ENCODE results near the gene HIVEP2.

The HIVEP2 gene

DNA sequence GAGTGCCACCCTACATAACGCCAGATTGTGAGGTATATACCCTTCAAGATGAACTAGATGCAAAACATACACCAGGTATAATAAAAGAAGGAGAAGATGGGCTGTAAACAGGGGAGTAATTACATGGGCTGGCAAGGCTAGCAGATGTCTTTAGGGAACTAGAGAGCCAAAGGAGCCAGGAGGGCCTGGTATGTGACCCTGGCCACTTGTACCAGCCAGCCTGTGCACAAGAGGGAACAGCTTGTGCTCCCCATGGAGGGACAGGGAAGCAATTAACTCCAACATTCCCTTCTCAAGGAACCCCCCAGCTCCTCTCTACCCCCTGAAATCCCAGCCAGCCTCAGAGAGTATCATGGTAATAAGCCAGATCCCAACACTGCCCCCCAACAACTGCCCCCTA, 139.9 kb downstream of the HIVEP2 start:
- no peak for DNase-seq (ENCODE audit: low read depth)
- H3K9ac ChIP-seq (ENCODE audit: low read length), result no peak overlapping the region
- H3K4me1 ChIP-seq (ENCODE audit: control insufficient read depth, insufficient read depth, low read length), result peaks cover 30% of the 10 kb centered on the region
- H3K27me3 ChIP-seq (replicated peaks; ENCODE audit: control insufficient read depth, insufficient read depth, low read length), result no peaks in the 10 kb centered on the region
- H3K36me3 ChIP-seq (ENCODE audit: control insufficient read depth, insufficient read depth, low read length, severe bottlenecking), result no peaks in the 10 kb centered on the region
- H3K4me3 ChIP-seq (ENCODE audit: low read length), result no peak overlapping the region
- no peaks in the 10 kb centered on the region for H3K9me3 ChIP-seq (ENCODE audit: control insufficient read depth, low read length)

DNA sequence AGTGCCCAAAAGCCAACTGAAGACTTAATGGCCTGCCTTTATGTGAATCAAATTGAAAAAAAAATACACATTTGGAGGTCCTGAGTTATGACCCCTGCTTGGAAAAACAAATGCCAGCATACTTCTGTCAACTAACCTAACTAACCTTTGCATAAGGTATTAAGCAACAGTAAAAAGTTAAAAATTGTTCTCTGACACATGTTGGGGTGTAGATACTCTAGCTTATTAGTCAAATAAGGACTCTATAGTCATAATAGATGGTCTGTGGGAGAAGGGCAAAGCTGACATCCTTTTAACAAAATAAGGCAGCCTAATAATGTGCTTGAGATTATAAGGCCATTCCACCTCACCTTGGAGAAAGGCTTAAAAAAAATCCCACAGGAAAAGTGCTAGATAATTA, 140.5 kb downstream of the HIVEP2 start:
- no peaks in the 10 kb centered on the region for H3K36me3 ChIP-seq (ENCODE audit: control insufficient read depth, insufficient read depth, low read length, severe bottlenecking)
- no peak overlapping the region for H3K4me3 ChIP-seq (ENCODE audit: low read length)
- peaks cover 31% of the 10 kb centered on the region for H3K4me1 ChIP-seq (ENCODE audit: control insufficient read depth, insufficient read depth, low read length)
- no peak for DNase-seq (ENCODE audit: low read depth)
- H3K27me3 ChIP-seq (replicated peaks; ENCODE audit: control insufficient read depth, insufficient read depth, low read length), result no peaks in the 10 kb centered on the region
- no peaks in the 10 kb centered on the region for H3K9me3 ChIP-seq (ENCODE audit: control insufficient read depth, low read length)
- no peak overlapping the region for H3K9ac ChIP-seq (ENCODE audit: low read length)

GRCh38 chr6:142803495-142804058, 141.4 kb downstream of the HIVEP2 start:
- H3K4me1 ChIP-seq (ENCODE audit: control insufficient read depth, insufficient read depth, low read length), result peaks cover 31% of the 10 kb centered on the region
- H3K9ac ChIP-seq (ENCODE audit: low read length), result no peak overlapping the region
- no peak for DNase-seq (ENCODE audit: low read depth)
- H3K9me3 ChIP-seq (ENCODE audit: control insufficient read depth, low read length), result no peaks in the 10 kb centered on the region
- H3K27me3 ChIP-seq (replicated peaks; ENCODE audit: control insufficient read depth, insufficient read depth, low read length), result no peaks in the 10 kb centered on the region
- H3K36me3 ChIP-seq (ENCODE audit: control insufficient read depth, insufficient read depth, low read length, severe bottlenecking), result no peaks in the 10 kb centered on the region
- no peak overlapping the region for H3K4me3 ChIP-seq (ENCODE audit: low read length)

- Histone ChIP-seq H3K4me1 (ENCODE audit: control insufficient read depth, insufficient read depth, low read length) (peaks cover 31% of the 10 kb centered on the region), H3K27me3 (replicated peaks; ENCODE audit: control insufficient read depth, insufficient read depth, low read length) (no peaks in the 10 kb centered on the region), H3K4me3 (ENCODE audit: low read length) (no peak overlapping the region), H3K9me3 (ENCODE audit: control insufficient read depth, low read length) (no peaks in the 10 kb centered on the region), H3K9ac (ENCODE audit: low read length) (no peak overlapping the region), H3K36me3 (ENCODE audit: control insufficient read depth, insufficient read depth, low read length, severe bottlenecking) (no peaks in the 10 kb centered on the region)
- peak; percentile 33 for DNase-seq (ENCODE audit: low read depth)
These were observed 141.9 kb downstream of the HIVEP2 start for GRCh38 chr6:142803032-142803431.

DNA sequence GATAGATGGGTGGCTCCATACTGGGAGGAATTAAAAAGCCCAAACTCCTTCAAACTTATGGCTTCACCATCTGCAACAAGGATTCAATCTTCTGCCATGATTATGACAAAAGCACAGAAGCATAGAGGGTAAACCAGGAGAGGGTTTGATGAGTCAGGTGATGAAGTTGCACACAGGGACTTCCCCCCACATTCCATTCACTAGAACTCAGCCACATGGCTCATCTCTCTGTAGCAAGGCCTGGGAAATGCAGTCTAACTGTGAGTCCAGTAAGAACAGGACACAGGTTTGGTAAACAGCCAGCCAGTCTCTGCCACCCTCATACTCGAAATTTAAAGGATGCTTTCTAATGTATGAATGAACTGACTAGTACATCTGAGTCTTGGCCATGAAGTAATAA, 142.9 kb downstream of the HIVEP2 start:
- H3K27me3 ChIP-seq (replicated peaks; ENCODE audit: control insufficient read depth, insufficient read depth, low read length), result no peaks in the 10 kb centered on the region
- H3K9ac ChIP-seq (ENCODE audit: low read length), result no peak overlapping the region
- H3K4me3 ChIP-seq (ENCODE audit: low read length), result no peak overlapping the region
- H3K9me3 ChIP-seq (ENCODE audit: control insufficient read depth, low read length), result no peaks in the 10 kb centered on the region
- H3K4me1 ChIP-seq (ENCODE audit: control insufficient read depth, insufficient read depth, low read length), result peaks cover 34% of the 10 kb centered on the region
- peak; percentile 85 for DNase-seq (ENCODE audit: low read depth)
- no peaks in the 10 kb centered on the region for H3K36me3 ChIP-seq (ENCODE audit: control insufficient read depth, insufficient read depth, low read length, severe bottlenecking)

DNA sequence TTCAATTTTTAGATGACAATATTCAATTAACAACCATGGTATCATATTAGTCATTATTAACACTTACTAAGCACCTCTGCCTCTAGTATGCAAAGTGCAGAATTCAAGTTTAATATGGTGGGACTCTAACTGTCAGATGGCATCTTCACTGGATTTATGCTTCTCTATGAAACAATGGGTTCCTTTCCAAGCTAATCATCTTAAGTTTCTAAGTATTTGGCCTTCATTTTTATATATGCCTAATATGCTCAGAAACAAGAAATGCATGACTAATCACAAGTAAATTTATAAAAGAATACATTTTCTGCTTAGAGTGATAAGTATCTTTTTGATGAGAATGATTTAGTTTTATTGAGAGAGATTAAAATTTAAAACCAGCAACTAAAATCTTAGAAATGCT, 144.7 kb downstream of the HIVEP2 start:
- Histone ChIP-seq H3K4me3 (ENCODE audit: low read length) (no peak overlapping the region), H3K9me3 (ENCODE audit: control insufficient read depth, low read length) (no peaks in the 10 kb centered on the region), H3K9ac (ENCODE audit: low read length) (no peak overlapping the region), H3K27me3 (replicated peaks; ENCODE audit: control insufficient read depth, insufficient read depth, low read length) (no peaks in the 10 kb centered on the region), H3K36me3 (ENCODE audit: control insufficient read depth, insufficient read depth, low read length, severe bottlenecking) (no peaks in the 10 kb centered on the region), H3K4me1 (ENCODE audit: control insufficient read depth, insufficient read depth, low read length) (peaks cover 46% of the 10 kb centered on the region)
- DNase-seq (ENCODE audit: low read depth), result no peak

DNA sequence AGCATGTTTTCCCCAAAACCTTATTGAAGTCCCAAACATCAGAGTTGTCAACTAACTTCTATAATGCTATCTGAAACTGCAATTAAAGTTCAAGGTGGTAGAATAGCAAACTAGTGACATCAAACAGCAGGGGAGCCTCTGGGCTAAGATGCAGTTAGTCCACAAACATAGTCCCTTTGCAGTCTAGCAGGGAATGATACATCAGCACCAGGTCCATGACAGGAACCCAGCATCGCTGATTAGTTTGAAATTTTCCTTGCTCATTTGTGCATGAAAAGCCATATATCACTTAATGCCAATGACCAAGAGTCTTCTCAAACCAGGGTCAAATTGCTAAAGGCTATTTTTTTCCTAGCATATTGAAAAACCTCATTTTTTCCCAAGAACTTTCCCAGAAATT, 145.3 kb downstream of the HIVEP2 start:
- no peak for DNase-seq (ENCODE audit: low read depth)
- H3K9me3 ChIP-seq (ENCODE audit: control insufficient read depth, low read length), result no peaks in the 10 kb centered on the region
- no peaks in the 10 kb centered on the region for H3K36me3 ChIP-seq (ENCODE audit: control insufficient read depth, insufficient read depth, low read length, severe bottlenecking)
- peaks cover 43% of the 10 kb centered on the region for H3K4me1 ChIP-seq (ENCODE audit: control insufficient read depth, insufficient read depth, low read length)
- H3K4me3 ChIP-seq (ENCODE audit: low read length), result no peak overlapping the region
- no peak overlapping the region for H3K9ac ChIP-seq (ENCODE audit: low read length)
- no peaks in the 10 kb centered on the region for H3K27me3 ChIP-seq (replicated peaks; ENCODE audit: control insufficient read depth, insufficient read depth, low read length)

- Histone ChIP-seq H3K4me1 (ENCODE audit: control insufficient read depth, insufficient read depth, low read length) (peaks cover 34% of the 10 kb centered on the region), H3K9ac (ENCODE audit: low read length) (no peak overlapping the region), H3K9me3 (ENCODE audit: control insufficient read depth, low read length) (no peaks in the 10 kb centered on the region), H3K36me3 (ENCODE audit: control insufficient read depth, insufficient read depth, low read length, severe bottlenecking) (no peaks in the 10 kb centered on the region), H3K4me3 (ENCODE audit: low read length) (no peak overlapping the region), H3K27me3 (replicated peaks; ENCODE audit: control insufficient read depth, insufficient read depth, low read length) (no peaks in the 10 kb centered on the region)
- DNase-seq (ENCODE audit: low read depth), result peak; percentile 31
These were observed 147.8 kb downstream of the HIVEP2 start for GRCh38 chr6:142797159-142797558.

- no peak overlapping the region for H3K4me3 ChIP-seq (ENCODE audit: low read length)
- H3K36me3 ChIP-seq (ENCODE audit: control insufficient read depth, insufficient read depth, low read length, severe bottlenecking), result no peaks in the 10 kb centered on the region
- no peaks in the 10 kb centered on the region for H3K9me3 ChIP-seq (ENCODE audit: control insufficient read depth, low read length)
- no peaks in the 10 kb centered on the region for H3K27me3 ChIP-seq (replicated peaks; ENCODE audit: control insufficient read depth, insufficient read depth, low read length)
- H3K4me1 ChIP-seq (ENCODE audit: control insufficient read depth, insufficient read depth, low read length), result peaks cover 28% of the 10 kb centered on the region
- no peak overlapping the region for H3K9ac ChIP-seq (ENCODE audit: low read length)
- DNase-seq (ENCODE audit: low read depth), result no peak
These were observed 148.4 kb downstream of the HIVEP2 start for GRCh38 chr6:142796571-142796970.

GRCh38 chr6:142796024-142796423, 149.0 kb downstream of the HIVEP2 start:
- peaks cover 22% of the 10 kb centered on the region for H3K4me1 ChIP-seq (ENCODE audit: control insufficient read depth, insufficient read depth, low read length)
- H3K27me3 ChIP-seq (replicated peaks; ENCODE audit: control insufficient read depth, insufficient read depth, low read length), result no peaks in the 10 kb centered on the region
- DNase-seq (ENCODE audit: low read depth), result no peak
- H3K4me3 ChIP-seq (ENCODE audit: low read length), result no peak overlapping the region
- H3K9me3 ChIP-seq (ENCODE audit: control insufficient read depth, low read length), result no peaks in the 10 kb centered on the region
- H3K36me3 ChIP-seq (ENCODE audit: control insufficient read depth, insufficient read depth, low read length, severe bottlenecking), result no peaks in the 10 kb centered on the region
- no peak overlapping the region for H3K9ac ChIP-seq (ENCODE audit: low read length)

- Histone ChIP-seq H3K4me3 (ENCODE audit: low read length) (no peak overlapping the region), H3K27me3 (replicated peaks; ENCODE audit: control insufficient read depth, insufficient read depth, low read length) (no peaks in the 10 kb centered on the region), H3K4me1 (ENCODE audit: control insufficient read depth, insufficient read depth, low read length) (peaks cover 16% of the 10 kb centered on the region), H3K36me3 (ENCODE audit: control insufficient read depth, insufficient read depth, low read length, severe bottlenecking) (no peaks in the 10 kb centered on the region), H3K9me3 (ENCODE audit: control insufficient read depth, low read length) (no peaks in the 10 kb centered on the region), H3K9ac (ENCODE audit: low read length) (no peak overlapping the region)
- no peak for DNase-seq (ENCODE audit: low read depth)
These were observed 150.6 kb downstream of the HIVEP2 start for GRCh38 chr6:142794424-142794823.

DNA sequence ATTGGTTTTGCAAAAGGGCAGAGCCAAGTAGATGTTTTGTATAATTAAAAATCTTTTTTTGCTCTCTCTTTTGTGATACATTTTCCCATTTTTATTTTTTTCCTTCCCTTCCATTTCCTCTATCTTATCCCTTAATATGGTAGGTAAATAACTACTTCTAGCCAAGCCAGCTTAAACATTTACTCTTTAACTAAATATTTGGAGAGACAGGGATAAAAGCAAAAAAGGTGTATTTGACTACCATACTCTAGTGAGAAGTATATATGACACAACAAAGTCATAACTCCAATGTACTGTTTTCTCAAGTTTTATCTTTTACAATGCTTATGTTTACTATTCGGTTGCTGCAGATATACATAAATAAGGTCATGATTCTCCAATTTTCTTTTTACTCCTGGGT, 154.7 kb downstream of the HIVEP2 start:
- H3K4me1 ChIP-seq (ENCODE audit: control insufficient read depth, insufficient read depth, low read length), result peaks cover 10% of the 10 kb centered on the region
- H3K36me3 ChIP-seq (ENCODE audit: control insufficient read depth, insufficient read depth, low read length, severe bottlenecking), result no peaks in the 10 kb centered on the region
- no peaks in the 10 kb centered on the region for H3K27me3 ChIP-seq (replicated peaks; ENCODE audit: control insufficient read depth, insufficient read depth, low read length)
- no peak overlapping the region for H3K9ac ChIP-seq (ENCODE audit: low read length)
- DNase-seq (ENCODE audit: low read depth), result no peak
- H3K4me3 ChIP-seq (ENCODE audit: low read length), result no peak overlapping the region
- no peaks in the 10 kb centered on the region for H3K9me3 ChIP-seq (ENCODE audit: control insufficient read depth, low read length)
